ENCODE measurements around the gene NFKBIB.

DNA sequence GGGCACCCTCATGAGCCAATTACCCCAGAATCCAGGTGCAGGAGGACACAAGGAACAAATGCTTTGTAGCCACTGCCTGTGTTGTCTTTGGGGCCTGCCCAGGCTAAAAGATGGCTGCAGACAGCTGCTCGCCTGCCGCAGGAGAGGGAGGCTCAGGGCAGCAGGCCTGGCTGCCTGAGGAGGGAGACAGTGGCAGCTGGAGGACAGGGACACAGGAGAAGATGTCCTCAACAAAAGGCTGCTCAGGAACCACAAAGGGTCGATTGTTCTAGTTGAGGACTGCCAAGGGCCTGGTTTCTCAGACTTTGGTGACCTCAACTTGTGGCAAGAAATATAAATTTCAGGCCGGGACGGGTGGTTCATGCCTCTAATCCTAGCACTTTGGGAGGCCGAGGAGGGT is 8.0 kb upstream of the NFKBIB start:
- TF ChIP-seq, protein P1, sequence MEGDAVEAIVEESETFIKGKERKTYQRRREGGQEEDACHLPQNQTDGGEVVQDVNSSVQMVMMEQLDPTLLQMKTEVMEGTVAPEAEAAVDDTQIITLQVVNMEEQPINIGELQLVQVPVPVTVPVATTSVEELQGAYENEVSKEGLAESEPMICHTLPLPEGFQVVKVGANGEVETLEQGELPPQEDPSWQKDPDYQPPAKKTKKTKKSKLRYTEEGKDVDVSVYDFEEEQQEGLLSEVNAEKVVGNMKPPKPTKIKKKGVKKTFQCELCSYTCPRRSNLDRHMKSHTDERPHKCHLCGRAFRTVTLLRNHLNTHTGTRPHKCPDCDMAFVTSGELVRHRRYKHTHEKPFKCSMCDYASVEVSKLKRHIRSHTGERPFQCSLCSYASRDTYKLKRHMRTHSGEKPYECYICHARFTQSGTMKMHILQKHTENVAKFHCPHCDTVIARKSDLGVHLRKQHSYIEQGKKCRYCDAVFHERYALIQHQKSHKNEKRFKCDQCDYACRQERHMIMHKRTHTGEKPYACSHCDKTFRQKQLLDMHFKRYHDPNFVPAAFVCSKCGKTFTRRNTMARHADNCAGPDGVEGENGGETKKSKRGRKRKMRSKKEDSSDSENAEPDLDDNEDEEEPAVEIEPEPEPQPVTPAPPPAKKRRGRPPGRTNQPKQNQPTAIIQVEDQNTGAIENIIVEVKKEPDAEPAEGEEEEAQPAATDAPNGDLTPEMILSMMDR (IDR thresholded peaks at IDR 0.05; ENCODE audit: borderline replicate concordance, extremely low read depth, low read length, poor library complexity, severe bottlenecking), result no peak
- no peak for TF ChIP-seq EZH2 (IDR thresholded peaks at IDR 0.05; ENCODE audit: borderline replicate concordance, low read depth, low read length, severe bottlenecking)
